ENCODE results near the gene FNBP1L. TPM values are rescaled to one million over a fixed set of nuclear protein-coding genes. Genes with fewer than 3 reads are reported as not detected.

FNBP1L gene
- total RNA-seq, 1 donor from 2014 or later: 29.7 TPM

- Histone ChIP-seq H3K27me3 (ENCODE audit: control insufficient read depth, insufficient read depth, low read length) (no peaks in the 10 kb centered on the region), H3K4me3 (ENCODE audit: low read depth, low read length) (peak overlapping the region; percentile 97), H3K36me3 (ENCODE audit: control insufficient read depth, insufficient read depth, low read length) (no peaks in the 10 kb centered on the region)
- no peak for TF ChIP-seq CTCF (IDR thresholded peaks at IDR 0.05; ENCODE audit: insufficient read depth, low read length, severe bottlenecking)
- DNase-seq (ENCODE audit: low read depth) (peak; percentile 93), FAIRE-seq (peak; percentile 95)
Observed at GRCh38 chr1:93446837-93447451, 974 bp upstream of the FNBP1L start.

GRCh38 chr1:93448292-93448982, 519 bp downstream of the FNBP1L start:
- Histone ChIP-seq H3K4me3 (ENCODE audit: low read depth, low read length) (peak overlapping the region; percentile 97), H3K27me3 (ENCODE audit: control insufficient read depth, insufficient read depth, low read length) (no peaks in the 10 kb centered on the region), H3K36me3 (ENCODE audit: control insufficient read depth, insufficient read depth, low read length) (no peaks in the 10 kb centered on the region)
- DNase-seq (ENCODE audit: low read depth): peak; percentile 4
- FAIRE-seq: no peak
- no peak for TF ChIP-seq CTCF (IDR thresholded peaks at IDR 0.05; ENCODE audit: insufficient read depth, low read length, severe bottlenecking)

GRCh38 chr1:93448983-93449804, 1.3 kb downstream of the FNBP1L start:
- FAIRE-seq (no peak), DNase-seq (ENCODE audit: low read depth) (peak; percentile 48)
- TF ChIP-seq CTCF (IDR thresholded peaks at IDR 0.05; ENCODE audit: insufficient read depth, low read length, severe bottlenecking): peak; percentile 44
- Histone ChIP-seq H3K27me3 (ENCODE audit: control insufficient read depth, insufficient read depth, low read length) (no peaks in the 10 kb centered on the region), H3K4me3 (ENCODE audit: low read depth, low read length) (peak overlapping the region; percentile 97), H3K36me3 (ENCODE audit: control insufficient read depth, insufficient read depth, low read length) (no peaks in the 10 kb centered on the region)

GRCh38 chr1:93450321-93450720, 2.4 kb downstream of the FNBP1L start:
- no peaks in the 10 kb centered on the region for H3K36me3 ChIP-seq (ENCODE audit: control insufficient read depth, insufficient read depth, low read length)
- no peak for DNase-seq (ENCODE audit: low read depth)
- no peak for TF ChIP-seq CTCF (IDR thresholded peaks at IDR 0.05; ENCODE audit: insufficient read depth, low read length, severe bottlenecking)
- no peak for FAIRE-seq
- no peak overlapping the region for H3K4me3 ChIP-seq (ENCODE audit: low read depth, low read length)
- H3K27me3 ChIP-seq (ENCODE audit: control insufficient read depth, insufficient read depth, low read length): no peaks in the 10 kb centered on the region

- no peak for TF ChIP-seq CTCF (IDR thresholded peaks at IDR 0.05; ENCODE audit: insufficient read depth, low read length, severe bottlenecking)
- H3K4me3 ChIP-seq (ENCODE audit: low read depth, low read length): no peak overlapping the region
- peak; percentile 92 for DNase-seq (ENCODE audit: low read depth)
- H3K36me3 ChIP-seq (ENCODE audit: control insufficient read depth, insufficient read depth, low read length): peaks cover 4% of the 10 kb centered on the region
- H3K27me3 ChIP-seq (ENCODE audit: control insufficient read depth, insufficient read depth, low read length): no peaks in the 10 kb centered on the region
- no peak for FAIRE-seq
Observed at GRCh38 chr1:93453911-93454310, 6.0 kb downstream of the FNBP1L start.
